Breast epithelium (tissue), 3 donors: ENCODE results near the gene SIRPG.

Source experiments
- CTCF ChIP-seq, 3 donors: fragments of 450-650 bp; IDR thresholded peaks; one replicate each; pipeline ENCODE4 v1.5.1; 2016 to 2017; ENCODE audit warnings: antibody characterized with exemption in 3 of 3, mild to moderate bottlenecking in 3 of 3, moderate library complexity in 3 of 3
- POLR2A ChIP-seq: fragments of 450-650 bp; IDR thresholded peaks from one replicate; pipeline ENCODE4 v1.6.1; 2016; ENCODE audit warnings: antibody characterized with exemption, mild to moderate bottlenecking, moderate library complexity
- POLR2AphosphoS5 ChIP-seq, 3 donors: sonication (generic); formaldehyde crosslinking; IDR thresholded peaks; one replicate each; pipeline ENCODE4 v1.6.1; 2017; ENCODE audit warnings: antibody characterized with exemption in 3 of 3

- TF ChIP-seq POLR2A = no peak
- no peak for TF ChIP-seq CTCF (IDR thresholded peaks at IDR 0.05)
- TF ChIP-seq POLR2AphosphoS5 (IDR thresholded peaks at IDR 0.05) = no peak
These were observed 36.3 kb downstream of the SIRPG start for GRCh38 chr20:1621316-1621715.
